ENCODE data around the gene TSPEAR.
"Not testable (repeated sequence)": the region's sequence is repeated elsewhere in the genome, so short reads cannot be mapped to it uniquely, and the experiment has no call there.

Gene TSPEAR

DNA sequence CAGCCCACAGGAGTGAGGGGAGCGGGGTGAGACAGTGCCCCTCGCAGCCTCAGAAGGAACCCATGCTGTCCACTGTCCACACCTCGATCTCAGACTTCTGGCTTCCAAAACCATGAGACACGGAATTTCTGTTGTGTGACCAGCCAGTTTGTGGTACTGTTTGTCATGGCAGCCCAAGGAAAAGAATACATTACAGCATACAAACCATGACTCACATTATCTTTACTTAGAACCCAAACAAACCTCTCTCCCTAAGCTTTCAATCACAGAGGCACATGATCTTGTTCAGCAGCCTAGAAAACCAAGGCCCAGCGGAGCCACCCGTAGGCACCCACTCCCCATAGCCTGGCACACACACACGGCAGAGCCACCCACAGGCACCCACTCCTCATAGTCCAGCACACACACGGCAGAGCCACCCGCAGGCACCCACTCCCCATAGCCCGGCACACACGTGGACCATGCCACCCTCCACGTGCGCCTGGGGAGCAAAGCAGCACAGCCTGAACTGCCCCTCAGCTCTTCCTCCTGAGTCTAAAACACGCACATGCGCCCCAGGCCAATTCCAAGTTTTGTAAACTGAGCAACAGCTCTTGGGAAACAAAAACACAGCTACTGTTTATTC is 138.3 kb downstream of the TSPEAR start:
- no peak for DNase-seq (ENCODE audit: low read depth, low spot score)

DNA sequence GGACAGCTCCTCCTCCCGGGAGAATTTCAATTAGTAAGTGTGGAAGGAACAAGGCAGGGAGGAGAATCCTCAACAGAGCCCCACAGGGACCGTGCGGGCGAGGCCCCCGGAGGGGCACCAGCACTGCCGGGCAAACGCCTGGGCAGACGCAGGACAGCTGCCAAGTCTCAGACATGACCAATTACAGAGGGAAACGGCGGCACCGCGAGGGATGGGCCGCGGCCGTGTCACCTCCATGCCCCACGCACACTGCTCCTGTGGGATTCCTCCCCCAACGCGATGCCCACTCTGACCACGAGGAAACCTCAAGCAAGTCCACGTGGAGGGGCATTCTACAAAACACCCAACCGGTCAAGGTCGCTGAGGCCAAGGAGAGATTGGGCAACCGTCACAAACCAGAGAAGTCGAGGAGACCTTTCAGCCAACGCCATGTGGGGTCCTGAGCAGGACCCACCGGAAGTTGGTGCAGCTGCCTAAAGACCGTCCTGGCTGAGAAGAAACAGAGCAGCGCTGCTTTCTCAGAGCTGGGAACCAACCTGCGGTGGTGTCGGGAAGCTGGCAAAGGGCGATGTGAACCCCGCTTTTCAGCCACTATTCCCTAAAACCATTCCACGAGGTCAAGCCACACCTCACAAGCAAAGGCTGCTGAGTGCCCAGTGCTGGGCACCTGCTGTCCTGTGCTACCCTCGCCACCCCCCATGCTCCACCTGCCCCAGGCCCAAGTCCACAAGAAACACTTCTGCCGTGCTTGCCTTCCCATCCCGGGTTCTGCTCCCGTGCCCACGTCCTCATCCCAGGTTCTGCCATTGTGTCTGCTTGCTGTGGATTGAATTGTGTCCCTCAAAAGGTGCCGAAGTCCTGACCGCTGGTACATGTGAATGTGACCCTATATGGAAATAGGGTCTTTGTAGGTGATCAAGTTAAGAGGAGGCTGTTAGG is 139.3 kb downstream of the TSPEAR start:
- DNase-seq (ENCODE audit: low read depth, low spot score) = no peak

DNA sequence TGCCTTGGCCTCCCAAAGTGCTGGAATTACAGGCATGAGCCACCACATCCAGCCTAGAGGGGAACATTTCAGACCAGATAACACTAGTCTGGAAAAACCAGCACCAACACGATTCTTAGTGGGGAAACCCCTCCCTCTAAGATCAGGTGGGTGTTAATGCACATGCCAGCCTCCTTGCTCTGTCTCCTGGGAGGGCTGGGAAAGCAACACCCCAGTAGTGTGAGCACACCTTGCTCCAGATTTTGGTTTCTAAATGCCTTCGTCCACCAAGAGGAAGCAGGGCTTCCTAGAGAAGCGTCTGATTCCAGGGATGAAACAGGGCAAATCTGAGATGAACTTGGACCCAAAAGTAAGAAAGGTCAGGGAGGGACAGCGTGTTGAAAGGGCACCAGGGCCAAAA is 140.1 kb downstream of the TSPEAR start:
- no peak for DNase-seq (ENCODE audit: low read depth, low spot score)

DNA sequence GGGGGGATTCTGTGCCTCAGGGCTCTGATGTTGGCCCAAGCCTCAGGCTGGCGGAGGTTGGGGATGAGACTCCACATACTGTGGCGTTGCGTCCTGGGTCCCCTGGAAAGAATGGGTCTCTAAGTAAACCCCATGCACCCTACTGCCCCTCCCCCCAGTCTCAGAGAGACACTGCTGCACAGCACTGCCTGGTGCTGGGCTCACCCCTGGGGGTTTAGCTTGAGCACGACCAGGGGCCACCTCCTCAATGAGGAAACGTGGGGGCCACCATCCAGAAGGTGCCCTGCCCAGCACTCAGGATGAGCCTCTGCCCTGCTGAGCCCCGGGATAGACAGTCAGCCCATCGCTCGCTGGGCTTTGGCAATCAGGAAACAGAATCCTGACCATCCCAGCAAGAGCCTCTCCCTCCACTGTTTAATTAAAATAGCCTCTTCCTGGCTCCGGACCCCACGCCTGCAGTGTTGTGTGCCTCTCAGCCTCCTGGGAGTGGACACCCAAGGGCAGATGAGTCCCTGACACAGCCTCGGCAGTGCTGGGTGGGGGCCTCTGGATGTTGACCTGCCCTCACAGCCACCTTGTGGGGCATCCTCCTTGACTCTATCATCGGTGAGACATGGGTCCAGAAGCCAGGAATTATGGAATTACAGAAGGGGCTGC is 141.4 kb downstream of the TSPEAR start:
- DNase-seq (ENCODE audit: low read depth, low spot score) = no peak

- no peak for DNase-seq (ENCODE audit: low read depth, low spot score)
These were observed 142.5 kb downstream of the TSPEAR start for GRCh38 chr21:44568667-44569556.

DNA sequence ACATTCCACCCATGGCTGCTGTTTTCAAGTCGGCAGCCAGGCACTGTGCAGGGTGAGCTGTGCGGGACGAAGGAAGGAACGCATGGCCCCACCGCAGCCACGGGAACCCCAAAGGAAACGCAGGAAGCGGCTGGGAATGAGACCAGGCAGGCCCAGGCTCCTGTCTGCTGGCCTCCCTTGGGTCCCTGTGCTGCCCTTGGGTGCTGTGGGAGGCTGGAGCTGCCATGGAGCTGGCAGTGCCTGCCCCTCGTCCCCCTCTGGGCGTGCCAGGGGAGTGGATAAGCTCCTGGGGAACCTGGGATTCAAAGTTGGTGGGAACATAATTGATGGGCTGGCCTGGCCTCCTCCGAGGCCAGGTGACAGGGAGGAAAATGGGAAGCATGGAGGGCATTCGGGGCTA is 143.1 kb downstream of the TSPEAR start:
- DNase-seq (ENCODE audit: low read depth, low spot score) = no peak

GRCh38 chr21:44567481-44568171 is 143.7 kb downstream of the TSPEAR start:
- DNase-seq (ENCODE audit: low read depth, low spot score) = no peak

- no peak for DNase-seq (ENCODE audit: low read depth, low spot score)
These were observed 145.0 kb downstream of the TSPEAR start for GRCh38 chr21:44566403-44566802.

DNA sequence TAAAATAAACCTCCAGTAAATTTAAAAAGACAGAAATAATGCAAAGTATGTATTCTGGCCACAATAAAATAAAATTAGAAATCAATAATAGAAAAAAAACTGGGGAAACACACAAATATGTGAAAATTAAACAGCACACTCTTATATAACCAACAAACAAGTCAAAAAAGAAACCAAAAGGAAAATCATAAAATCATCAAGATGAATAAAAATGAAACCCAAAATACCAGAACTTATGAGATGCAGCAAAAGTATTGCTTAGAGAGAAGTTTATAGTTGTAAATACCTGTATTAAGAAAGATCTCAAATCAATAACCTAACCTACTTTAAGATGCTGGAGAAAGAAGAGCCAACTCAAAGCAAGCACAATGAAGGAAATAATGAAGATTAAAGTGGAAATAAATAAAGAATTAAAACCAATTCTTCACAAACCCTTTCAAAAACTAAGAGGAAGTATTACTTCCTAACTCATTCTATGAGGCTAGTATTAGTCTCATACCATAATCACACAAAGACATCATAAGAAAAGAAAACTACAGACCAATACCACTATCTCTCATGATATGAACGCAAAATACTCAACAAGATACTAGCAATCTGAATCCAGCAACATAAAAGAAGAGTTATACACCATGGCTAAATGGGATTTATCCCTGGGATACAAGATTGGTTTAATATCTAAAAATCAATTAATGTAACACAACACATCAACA is 146.3 kb downstream of the TSPEAR start:
- DNase-seq (ENCODE audit: low read depth, low spot score) = no peak

DNA sequence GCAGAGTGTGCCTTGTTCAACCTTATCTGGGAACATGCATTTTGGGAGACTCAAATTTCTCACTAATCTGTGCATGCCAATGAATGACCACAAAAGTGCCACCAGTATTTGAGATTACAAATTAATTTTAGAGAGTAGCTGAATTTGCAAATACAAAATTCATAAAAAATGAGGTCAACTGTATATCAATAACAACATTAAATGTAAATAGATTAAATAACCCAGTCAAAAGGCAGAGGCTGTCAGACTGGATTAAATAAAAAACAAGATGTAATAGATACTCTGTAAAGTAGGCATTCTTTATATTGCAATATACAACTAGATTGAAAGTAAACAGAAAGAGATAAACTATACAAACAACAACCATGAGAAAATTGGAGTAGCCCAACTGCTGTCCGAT is 147.3 kb downstream of the TSPEAR start:
- no peak for DNase-seq (ENCODE audit: low read depth, low spot score)

DNA sequence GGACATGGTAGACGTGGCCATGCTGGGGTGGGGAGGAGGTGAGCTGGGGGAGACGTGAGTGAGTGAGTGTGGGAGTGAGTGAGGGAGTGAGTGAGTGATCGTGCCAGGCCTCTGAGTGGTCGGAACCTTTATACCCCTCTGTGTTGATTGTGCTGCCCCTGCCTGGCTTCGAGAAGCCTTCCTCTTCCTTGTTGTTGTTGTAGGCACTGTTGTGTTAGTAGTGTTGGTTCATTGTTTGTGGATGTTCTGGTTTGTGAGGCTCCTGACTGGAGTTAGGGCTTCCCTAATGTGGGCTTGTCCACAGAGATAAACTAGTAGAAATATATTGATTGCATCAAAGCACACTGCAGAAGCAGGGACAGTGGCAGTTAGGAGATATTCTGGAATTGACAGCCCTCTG is 152.7 kb downstream of the TSPEAR start, which contains the start of gene KRTAP10-3:
KRTAP10-3 (minus strand) TSS at position 101 of the 400 bp plus-strand sequence; CDS start at position 21, 80 bp downstream.
- no peak for DNase-seq (ENCODE audit: low read depth, low spot score)

DNA sequence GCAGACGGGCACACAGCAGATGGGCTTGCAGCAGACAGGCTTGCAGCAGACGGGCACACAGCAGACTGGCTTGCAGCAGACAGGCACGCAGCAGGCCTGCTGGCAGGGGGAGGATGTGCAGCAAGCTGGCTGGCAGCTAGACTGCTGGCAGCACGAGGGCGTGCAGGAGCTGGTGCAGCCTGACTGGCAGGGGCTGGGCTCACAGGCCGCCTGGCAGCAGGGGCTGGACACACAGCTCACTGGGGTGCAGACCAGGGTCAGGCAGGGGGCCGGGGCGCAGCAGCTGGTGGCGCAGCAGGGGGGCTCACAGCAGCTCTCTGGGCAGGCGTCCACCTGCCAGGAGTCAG is 153.1 kb downstream of the TSPEAR start:
- not testable (repeated sequence) for DNase-seq (ENCODE audit: low read depth, low spot score)

GRCh38 chr21:44557491-44558328 is 153.7 kb downstream of the TSPEAR start:
- DNase-seq (ENCODE audit: low read depth, low spot score) = peak; percentile 34

DNA sequence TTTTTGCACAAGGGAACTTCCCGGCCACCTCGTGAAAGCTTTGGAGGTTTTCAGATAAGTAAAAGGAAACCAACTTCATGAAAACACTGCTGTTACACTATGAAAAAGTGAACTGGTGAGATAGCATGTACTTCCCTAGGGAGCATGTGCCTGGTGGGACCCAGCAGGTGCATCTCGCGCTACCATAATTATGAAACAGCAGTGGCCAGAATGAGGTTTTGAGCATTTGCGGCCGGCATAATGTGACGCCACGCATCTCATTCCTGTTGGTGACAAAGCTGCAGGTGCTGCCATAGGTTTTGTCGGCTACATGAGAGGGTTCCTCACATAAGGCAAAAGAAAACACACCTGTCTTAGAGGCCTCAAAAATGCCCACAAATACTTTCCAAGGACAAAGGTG is 154.5 kb downstream of the TSPEAR start:
- no peak for DNase-seq (ENCODE audit: low read depth, low spot score)

DNA sequence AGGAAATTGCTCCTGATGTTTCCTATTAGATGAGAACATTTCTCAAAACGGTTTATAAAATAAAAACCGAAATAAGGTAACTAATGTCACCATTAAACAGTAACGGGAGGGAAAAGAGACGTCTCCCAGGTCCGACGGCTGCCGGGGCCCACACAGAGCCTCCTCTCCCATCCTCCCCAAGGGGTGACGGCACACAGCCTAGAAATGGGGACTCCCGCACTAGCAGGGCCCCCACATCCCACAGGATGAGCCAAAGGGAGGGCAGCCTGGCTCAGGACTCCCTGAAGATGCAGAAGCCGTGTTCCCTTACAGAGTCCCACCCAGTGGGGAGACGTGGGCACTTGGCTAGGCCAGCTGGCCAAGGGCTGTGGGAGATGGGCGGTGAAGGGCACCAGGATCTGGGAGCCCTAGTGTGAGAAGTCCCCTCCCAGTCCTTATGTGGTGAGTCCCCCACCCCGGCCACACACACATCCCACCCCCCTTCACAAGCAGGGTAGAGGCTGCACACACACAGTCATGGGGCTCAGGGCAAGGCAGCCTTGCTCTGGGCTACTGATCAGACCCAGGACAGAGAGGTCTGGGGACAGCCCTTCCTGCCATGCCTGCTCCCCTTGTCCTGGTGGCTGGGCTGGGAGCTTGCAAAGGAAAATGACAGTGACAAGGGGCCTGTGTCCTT is 156.0 kb downstream of the TSPEAR start:
- no peak for DNase-seq (ENCODE audit: low read depth, low spot score)

DNA sequence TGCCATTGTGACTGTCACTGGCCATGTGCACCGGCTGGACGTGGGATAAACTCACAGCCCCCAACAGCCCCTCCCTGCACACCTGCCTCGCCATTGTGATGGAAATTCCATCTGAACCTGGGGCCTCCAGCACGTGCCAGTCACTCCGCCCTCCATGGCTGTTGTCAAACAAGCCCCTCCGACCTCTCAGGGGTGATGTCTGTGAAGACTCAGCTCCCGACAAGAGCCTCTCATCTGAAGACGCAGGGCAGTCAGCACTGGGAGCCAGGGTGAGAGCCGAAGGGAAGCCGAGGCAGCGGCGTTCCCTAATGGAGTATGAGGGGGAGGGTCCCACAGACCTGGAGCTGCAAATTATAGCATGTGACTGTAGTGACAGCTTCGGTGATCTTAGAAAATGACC is 158.7 kb downstream of the TSPEAR start:
- DNase-seq (ENCODE audit: low read depth, low spot score) = peak; percentile 38

DNA sequence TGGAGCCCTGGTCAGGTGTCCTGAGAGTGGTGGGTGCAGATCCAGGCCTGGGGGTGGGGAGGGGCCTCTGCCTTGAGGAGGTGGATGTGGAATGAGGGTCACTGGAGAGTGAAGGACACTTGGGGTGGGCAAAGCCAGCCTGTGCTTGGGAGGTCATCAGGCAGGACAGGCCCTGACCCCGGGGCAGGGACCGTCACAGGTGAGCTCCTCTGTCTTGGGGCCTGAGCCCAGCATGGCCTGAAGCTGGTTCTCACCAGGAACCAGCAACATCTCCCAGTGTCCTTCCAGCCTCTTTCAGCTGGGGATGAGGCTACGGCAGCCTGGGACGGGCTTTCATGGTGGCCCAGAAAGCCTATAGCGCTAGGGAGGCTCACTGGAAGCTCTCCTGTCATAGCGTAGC is 159.2 kb downstream of the TSPEAR start:
- DNase-seq (ENCODE audit: low read depth, low spot score) = no peak

- peak; percentile 19 for DNase-seq (ENCODE audit: low read depth, low spot score)
These were observed 159.9 kb downstream of the TSPEAR start, which contains the start of gene KRTAP10-2 for GRCh38 chr21:44551340-44551961. Gene KRTAP10-2 (minus strand): TSS chr21:44551505. CDS start chr21:44551458, 47 bp downstream.
